Common myeloid progenitor, CD34-positive (primary cell): ENCODE measurements around the gene FAM83G.

Experiments
- CTCF ChIA-PET: fragments of 350-600 bp; sonication (Branson Sonifier 250); formaldehyde crosslinking; loops from one replicate; lab custom pipeline; 2021; ENCODE audit warnings: antibody characterized with exemption; lab: Charles Lee
- POLR2A ChIA-PET: fragments of 350-600 bp; sonication (Branson Sonifier 250); formaldehyde crosslinking; loops from one replicate; lab custom pipeline; 2021; ENCODE audit warnings: antibody characterized with exemption; lab: Charles Lee
- DNase-seq, 3 donors: peaks; one replicate each; pipeline versions ENCODE4 v3.0.0 to v3.0.0-alpha.2; 2013
- H3K27ac ChIP-seq, 2 experiments: 1 replicate in 1 of 2; 2 replicates in 1 of 2; pipeline ENCODE4 v1.7.0; 2013; ENCODE audit warnings: inconsistent platforms in 2 of 2, low read length in 2 of 2, mild to moderate bottlenecking in 2 of 2, low read depth in 1 of 2, moderate library complexity in 1 of 2; ENCODE audit not compliant: severe bottlenecking in 2 of 2, insufficient read depth in 1 of 2, poor library complexity in 1 of 2
- H3K27me3 ChIP-seq, 5 experiments: replicated peaks in 2 of 5; 1 replicate in 3 of 5; 2 replicates in 2 of 5; pipeline versions ENCODE4 v1.6.1 to v1.7.0; 2013; ENCODE audit warnings: low read length in 4 of 5, mild to moderate bottlenecking in 2 of 5, moderate library complexity in 2 of 5, inconsistent platforms in 1 of 5; ENCODE audit not compliant: insufficient read depth in 5 of 5, control insufficient read depth in 4 of 5
- H3K36me3 ChIP-seq, 4 experiments: 1 replicate in 2 of 4; 2 replicates in 2 of 4; pipeline versions ENCODE4 v1.6.1 to v1.7.0; 2013; ENCODE audit warnings: low read length in 3 of 4, control low read depth in 1 of 4, mild to moderate bottlenecking in 1 of 4; ENCODE audit not compliant: control insufficient read depth in 4 of 4, insufficient read depth in 4 of 4
- H3K4me1 ChIP-seq, 4 experiments: 1 replicate in 3 of 4; 2 replicates in 1 of 4; pipeline versions ENCODE4 v1.6.1 to v1.7.1; 2013; ENCODE audit warnings: low read length in 3 of 4, mild to moderate bottlenecking in 3 of 4, control low read depth in 1 of 4, inconsistent platforms in 1 of 4, moderate library complexity in 1 of 4; ENCODE audit not compliant: control insufficient read depth in 4 of 4, insufficient read depth in 4 of 4; ENCODE audit errors: control extremely low read depth in 1 of 4
- H3K4me3 ChIP-seq, 7 experiments: 1 replicate in 4 of 7; 2 replicates in 3 of 7; pipeline versions ENCODE4 v1.5.1 to v1.7.0; 2013; ENCODE audit warnings: mild to moderate bottlenecking in 7 of 7, low read length in 6 of 7, moderate library complexity in 6 of 7, inconsistent platforms in 2 of 7, low read depth in 2 of 7, control low read depth in 1 of 7; ENCODE audit not compliant: insufficient read depth in 4 of 7, control insufficient read depth in 1 of 7; ENCODE audit errors: extremely low read depth in 1 of 7
- H3K9me3 ChIP-seq, 5 experiments: 1 replicate in 4 of 5; 2 replicates in 1 of 5; pipeline versions ENCODE4 v1.6.1 to v1.7.1; 2013; ENCODE audit warnings: low read length in 4 of 5, mild to moderate bottlenecking in 2 of 5, inconsistent platforms in 1 of 5, low read depth in 1 of 5, moderate library complexity in 1 of 5; ENCODE audit not compliant: control insufficient read depth in 4 of 5, insufficient read depth in 2 of 5; ENCODE audit errors: control extremely low read depth in 1 of 5
- WGBS: methylation state at CpG from one replicate; pipeline ENCODE4 v1.1.5; 2013; ENCODE audit not compliant: insufficient coverage; 5-methylcytosine and 5-hydroxymethylcytosine counted together

The FAM83G gene

GRCh38 chr17:18950944-18951905 lies 53.3 kb downstream of the FAM83G start:
- DNase-seq = no peak
- 90% methylated on average over 34 of the region's 34 CpGs for WGBS
- no peak overlapping the region for H3K27ac ChIP-seq
- CTCF ChIA-PET = interaction anchor here (1.4 kb wide), 1 partner anchor 13 kb away, joined by 7 read pairs; no protein-coding TSS in a partner anchor
- no peaks in the 10 kb centered on the region for H3K27me3 ChIP-seq
- H3K9me3 ChIP-seq = no peaks in the 10 kb centered on the region
- no peaks in the 10 kb centered on the region for H3K36me3 ChIP-seq
- H3K4me3 ChIP-seq = no peak overlapping the region
- POLR2A ChIA-PET = no interaction called here
- H3K4me1 ChIP-seq = peaks cover 0 to 6% (median 0%) of the 10 kb centered on the region in 4 experiments

- POLR2A ChIA-PET = no interaction called here
- Histone ChIP-seq H3K27ac (no peak overlapping the region), H3K9me3 (no peaks in the 10 kb centered on the region), H3K4me3 (no peak overlapping the region), H3K36me3 (no peaks in the 10 kb centered on the region), H3K27me3 (no peaks in the 10 kb centered on the region), H3K4me1 (peaks cover 0 to 3% (median 0%) of the 10 kb centered on the region in 4 experiments)
- DNase-seq = no peak
- CTCF ChIA-PET = interaction anchor here (2.9 kb wide), 1 partner anchor 10 kb away, joined by 16 read pairs; no protein-coding TSS in a partner anchor
- WGBS = 61% methylated on average over 2 of the region's 4 CpGs
Measured at GRCh38 chr17:18950346-18950745, 54.2 kb downstream of the FAM83G start.

- H3K27me3 ChIP-seq = no peaks in the 10 kb centered on the region
- POLR2A ChIA-PET = no interaction called here
Measured at GRCh38 chr17:18949566-18949965, 55.0 kb downstream of the FAM83G start.

GRCh38 chr17:18948476-18949006 lies 56.0 kb downstream of the FAM83G start:
- no peaks in the 10 kb centered on the region for H3K9me3 ChIP-seq
- DNase-seq = no peak
- 90% methylated on average over 8 of the region's 8 CpGs for WGBS
- H3K4me3 ChIP-seq = no peak overlapping the region
- no peak overlapping the region for H3K27ac ChIP-seq
- H3K4me1 ChIP-seq = peaks cover 0 to 2% (median 0%) of the 10 kb centered on the region in 4 experiments
- ChIA-PET CTCF (interaction anchor here (1.1 to 2.9 kb wide), 3 partner anchors 12 to 30 kb away, joined by 3 to 16 read pairs (median 3); no protein-coding TSS in a partner anchor), POLR2A (no interaction called here)
- no peaks in the 10 kb centered on the region for H3K27me3 ChIP-seq
- no peaks in the 10 kb centered on the region for H3K36me3 ChIP-seq

More at GRCh38 chr17:18949566-18949965, 55.0 kb downstream of the FAM83G start:
- Histone ChIP-seq H3K27ac (no peak overlapping the region), H3K4me3 (no peak overlapping the region), H3K4me1 (peaks cover 0 to 2% (median 0%) of the 10 kb centered on the region in 4 experiments), H3K9me3 (no peaks in the 10 kb centered on the region), H3K36me3 (no peaks in the 10 kb centered on the region)
- no peak for DNase-seq
- 97% methylated on average over 5 of the region's 6 CpGs for WGBS
- CTCF ChIA-PET = interaction anchor here (0.9 to 2.9 kb wide), 5 partner anchors 11 to 324 kb away, joined by 3 to 16 read pairs (median 3); no protein-coding TSS in a partner anchor

- H3K4me3 ChIP-seq = no peak overlapping the region
- H3K36me3 ChIP-seq = no peaks in the 10 kb centered on the region
- H3K4me1 ChIP-seq = peaks cover 0 to 2% (median 0%) of the 10 kb centered on the region in 4 experiments
- 88% methylated on average over 5 of the region's 6 CpGs for WGBS
- DNase-seq = no peak
- ChIA-PET CTCF (interaction anchor here (2.9 kb wide), 1 partner anchor 13 kb away, joined by 16 read pairs; no protein-coding TSS in a partner anchor), POLR2A (no interaction called here)
- no peaks in the 10 kb centered on the region for H3K9me3 ChIP-seq
- H3K27ac ChIP-seq = no peak overlapping the region
- H3K27me3 ChIP-seq = no peaks in the 10 kb centered on the region
Measured at GRCh38 chr17:18947866-18948265, 56.7 kb downstream of the FAM83G start.

- peaks cover 0 to 2% (median 0%) of the 10 kb centered on the region in 4 experiments for H3K4me1 ChIP-seq
- POLR2A ChIA-PET = no interaction called here
- no peak overlapping the region for H3K27ac ChIP-seq
- no peak overlapping the region for H3K4me3 ChIP-seq
- WGBS = 100% methylated on average over 1 of the region's 2 CpGs
- CTCF ChIA-PET = interaction anchor here (1.0 kb wide), 1 partner anchor 15 kb away, joined by 3 read pairs; no protein-coding TSS in a partner anchor
- H3K27me3 ChIP-seq = no peaks in the 10 kb centered on the region
- no peak for DNase-seq
- H3K9me3 ChIP-seq = no peaks in the 10 kb centered on the region
- no peaks in the 10 kb centered on the region for H3K36me3 ChIP-seq
Measured at GRCh38 chr17:18946536-18946935, 58.0 kb downstream of the FAM83G start.
